NK-92 (cell line): Measurements from ENCODE around the gene LNX2.

ENCODE experiments used
- DNase-seq: peaks from one replicate; lab custom pipeline; 2025; ENCODE audit not compliant: unreplicated experiment; lab: John Stamatoyannopoulos, UW

The LNX2 gene

GRCh38 chr13:27516103-27516502 is 104.2 kb downstream of the LNX2 start:
- no peak for DNase-seq

- DNase-seq: no peak
Observed at GRCh38 chr13:27510082-27510481, 110.2 kb downstream of the LNX2 start.

DNA sequence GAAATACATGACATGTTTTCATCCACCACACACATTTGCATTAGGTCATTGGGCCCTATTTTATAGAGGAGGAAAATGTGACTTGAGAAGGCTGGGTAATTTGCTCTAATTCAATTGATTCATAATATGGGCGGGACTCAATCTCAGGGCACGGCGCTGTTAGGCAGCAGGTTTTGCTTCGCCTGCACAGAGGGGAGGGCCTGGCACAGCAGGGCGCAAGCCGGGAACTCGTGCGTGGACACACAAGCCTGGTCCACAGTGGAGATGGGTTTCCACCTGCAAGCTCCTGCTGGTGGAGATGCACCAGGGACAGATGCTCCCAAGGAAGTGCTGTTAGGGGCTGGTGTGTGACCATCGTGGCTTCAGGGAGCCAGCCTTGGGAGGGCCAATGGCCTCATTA is 111.5 kb downstream of the LNX2 start:
- DNase-seq: no peak

- DNase-seq: no peak
Observed at GRCh38 chr13:27505792-27506191, 114.5 kb downstream of the LNX2 start.

GRCh38 chr13:27504868-27505194 is 115.5 kb downstream of the LNX2 start:
- DNase-seq: no peak

DNA sequence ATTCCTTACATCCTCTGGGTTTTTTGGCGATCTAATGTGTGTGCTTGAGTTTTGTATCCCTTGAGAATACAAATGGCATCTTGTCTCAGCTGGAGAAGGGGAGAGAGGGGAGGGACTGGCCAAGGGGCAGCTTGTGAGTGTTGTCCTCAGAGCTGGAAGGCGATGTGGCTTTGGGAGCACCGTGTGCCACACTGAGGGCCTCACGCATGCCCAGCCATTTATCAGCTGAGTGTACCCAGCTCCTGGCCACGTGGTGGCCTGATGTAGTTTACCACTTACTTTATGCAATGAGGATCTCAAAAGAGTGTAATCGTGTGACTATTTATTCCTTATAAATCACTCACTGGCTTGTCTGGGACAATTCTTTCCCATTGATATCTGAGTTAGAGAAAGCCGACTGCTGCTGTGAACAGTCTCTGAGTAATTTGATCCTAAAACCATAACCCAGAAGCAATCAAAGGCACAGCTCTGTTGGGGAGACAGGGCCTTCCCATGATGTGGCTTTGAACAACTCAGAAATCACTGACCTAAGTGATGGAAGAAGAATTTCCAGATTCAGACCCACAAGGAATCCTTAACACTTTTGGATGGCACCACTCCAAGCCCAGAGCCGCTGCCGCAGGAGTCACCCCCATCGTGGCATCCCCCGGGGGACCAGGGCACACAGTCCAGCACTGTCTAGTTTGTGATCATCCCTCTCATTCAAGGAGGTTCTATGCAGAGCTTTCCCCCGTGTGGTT is 116.0 kb downstream of the LNX2 start:
- DNase-seq: no peak

DNA sequence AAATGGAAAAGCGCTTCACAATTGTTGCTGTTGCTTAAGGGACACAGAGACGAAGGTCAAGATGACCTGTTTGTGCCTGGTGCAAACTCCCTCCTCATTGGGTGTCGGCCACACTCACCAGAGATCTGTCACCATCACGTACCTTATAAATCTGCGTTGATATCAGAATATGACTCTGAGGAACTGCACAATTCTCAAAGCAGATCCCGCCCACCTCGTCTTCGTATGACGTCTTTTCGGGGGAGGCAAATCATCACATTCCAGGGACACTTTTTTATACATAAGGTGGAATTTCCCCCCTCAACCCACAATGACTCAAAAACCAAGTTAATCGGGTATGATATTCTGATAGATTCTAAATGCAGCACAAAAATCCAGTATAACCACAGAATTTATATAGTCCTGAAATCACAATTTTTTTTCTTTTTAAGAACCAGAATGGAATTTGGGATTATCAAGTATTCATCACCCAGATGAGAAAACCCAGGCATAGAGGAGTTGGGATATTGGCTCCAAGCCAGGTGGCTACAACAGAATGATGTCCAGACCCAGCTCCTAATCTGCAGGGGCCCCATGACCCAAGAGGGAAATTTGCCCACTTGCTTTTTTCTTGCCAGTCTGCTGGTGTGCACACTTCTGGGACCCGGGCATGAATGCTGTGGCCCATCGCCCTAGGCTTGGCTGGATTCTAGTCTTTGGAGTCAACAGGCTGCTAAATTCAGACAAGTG is 119.4 kb downstream of the LNX2 start:
- DNase-seq: no peak

DNA sequence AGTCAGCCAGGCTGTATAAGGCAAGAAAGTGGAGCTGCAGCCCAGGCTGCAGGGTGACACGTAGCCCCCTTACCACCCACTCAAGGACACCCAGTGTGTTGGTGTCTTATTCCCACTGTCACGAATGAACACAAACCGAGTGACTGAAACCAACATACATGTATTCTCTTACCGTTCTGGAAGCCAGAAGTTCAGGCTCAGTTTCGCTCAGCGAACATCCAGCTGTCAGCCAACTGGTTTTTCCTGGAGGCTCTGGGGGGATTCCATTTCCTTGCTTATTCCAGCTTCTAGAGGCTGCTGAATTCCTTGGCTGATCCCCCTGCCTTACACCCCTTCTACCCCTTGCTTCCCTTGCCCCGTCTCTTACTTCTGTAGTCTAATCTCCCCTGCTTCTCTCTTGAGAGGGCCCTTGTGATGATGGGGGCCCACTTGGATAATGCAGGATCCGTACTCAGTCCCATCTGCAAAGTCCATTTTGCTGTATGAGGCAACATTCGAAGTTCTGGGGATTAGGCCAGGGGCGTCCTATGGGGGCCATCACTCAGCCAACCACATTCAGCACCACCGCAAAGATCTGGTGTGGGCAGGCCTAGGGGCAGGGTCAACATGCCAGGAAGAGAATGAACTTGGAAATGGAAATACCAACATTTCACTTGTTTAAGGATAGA is 122.6 kb downstream of the LNX2 start:
- no peak for DNase-seq

- no peak for DNase-seq
Observed at GRCh38 chr13:27496536-27497273, 123.6 kb downstream of the LNX2 start.

GRCh38 chr13:27496006-27496405 is 124.3 kb downstream of the LNX2 start:
- no peak for DNase-seq
